H1 (cell line): ENCODE measurements around the gene TRIM9. TPM values are rescaled to one million over a fixed set of nuclear protein-coding genes. Genes with fewer than 3 reads are reported as not detected.

Experiments used
- CTCF ChIA-PET: fragments of 300-600 bp; sonication (Branson Sonifier 250); formaldehyde crosslinking; loops from one replicate; lab custom pipeline; 2021; ENCODE audit not compliant: partially characterized antibody; lab: Charles Lee
- POLR2A ChIA-PET: fragments of 300-600 bp; sonication (Branson Sonifier 250); formaldehyde crosslinking; loops from one replicate; lab custom pipeline; 2021; ENCODE audit warnings: inconsistent platforms; ENCODE audit not compliant: partially characterized antibody; lab: Charles Lee
- DNase-seq, 2 experiments: peaks; one replicate each; pipeline versions ENCODE4 v3.0.0 to v3.0.0-alpha.2; 2010 to 2022; ENCODE audit warnings: low spot score in 2 of 2, low read depth in 1 of 2, mixed read lengths in 1 of 2
- FAIRE-seq: peaks from 2 replicates; lab custom pipeline; 2011; peaks lifted over from hg19 to GRCh38; lab: Jason Lieb, UNC
- H2AFZ ChIP-seq: 2 replicates; pipeline ENCODE4 v1.8.1; 2012; ENCODE audit warnings: low read length, inconsistent platforms
- H2AK5ac ChIP-seq: 2 replicates; pipeline ENCODE4 v1.6.1; 2013; ENCODE audit warnings: low read depth, low read length
- H2BK120ac ChIP-seq: replicated peaks from 2 replicates; pipeline ENCODE3; 2013; ENCODE audit warnings: low read depth, low read length, inconsistent platforms
- H2BK12ac ChIP-seq: 2 replicates; pipeline ENCODE4 v1.6.1; 2013; ENCODE audit warnings: low read depth, low read length
- H2BK15ac ChIP-seq: 2 replicates; pipeline ENCODE4 v1.6.1; 2013; ENCODE audit warnings: low read length
- H2BK20ac ChIP-seq: 2 replicates; pipeline ENCODE4 v1.6.1; 2013; ENCODE audit warnings: low read length
- H2BK5ac ChIP-seq: 2 replicates; pipeline ENCODE4 v1.6.1; 2013; ENCODE audit warnings: low read depth, low read length
- H3K14ac ChIP-seq: 2 replicates; pipeline ENCODE4 v1.6.1; 2013; ENCODE audit warnings: inconsistent platforms; ENCODE audit not compliant: insufficient read length
- H3K18ac ChIP-seq: 2 replicates; pipeline ENCODE4 v1.6.1; 2013; ENCODE audit warnings: low read length; ENCODE audit errors: extremely low read depth
- H3K23ac ChIP-seq: 2 replicates; pipeline ENCODE4 v1.6.1; 2013; ENCODE audit warnings: inconsistent platforms; ENCODE audit not compliant: insufficient read length
- H3K23me2 ChIP-seq: 2 replicates; pipeline ENCODE4 v1.6.1; 2013; ENCODE audit warnings: low read depth, low read length
- H3K27ac ChIP-seq: 2 replicates; pipeline ENCODE4 v1.6.1; 2011; ENCODE audit warnings: low read depth, low read length, inconsistent platforms
- H3K27me3 ChIP-seq, 4 experiments: replicated peaks in 1 of 4; 1 replicate in 1 of 4; 2 replicates in 3 of 4; pipeline versions ENCODE4 v1.6.1 to v1.8.1; 2011 to 2013; ENCODE audit warnings: low read length in 3 of 4, mild to moderate bottlenecking in 3 of 4, inconsistent platforms in 2 of 4, mixed read lengths in 2 of 4, moderate library complexity in 1 of 4; ENCODE audit not compliant: control insufficient read depth in 3 of 4, insufficient read depth in 3 of 4; ENCODE audit errors: extremely low read depth in 1 of 4
- H3K36me3 ChIP-seq, 4 experiments: 2 replicates each; pipeline versions ENCODE4 v1.6.1 to v1.8.1; 2011 to 2013; ENCODE audit warnings: mild to moderate bottlenecking in 4 of 4, low read length in 3 of 4, moderate library complexity in 2 of 4, control low read depth in 1 of 4, inconsistent platforms in 1 of 4; ENCODE audit not compliant: insufficient read depth in 4 of 4, control insufficient read depth in 2 of 4
- H3K4ac ChIP-seq: replicated peaks from 2 replicates; pipeline ENCODE3; 2013; ENCODE audit warnings: low read length, low read depth, mixed read lengths, inconsistent platforms; ENCODE audit not compliant: insufficient read length
- H3K4me1 ChIP-seq, 4 experiments: replicated peaks in 1 of 4; 1 replicate in 1 of 4; 2 replicates in 3 of 4; pipeline versions ENCODE4 v1.6.1 to v1.8.1; 2011 to 2013; ENCODE audit warnings: low read length in 3 of 4, inconsistent platforms in 2 of 4, mixed read lengths in 1 of 4; ENCODE audit not compliant: insufficient read depth in 4 of 4, control insufficient read depth in 3 of 4
- H3K4me2 ChIP-seq, 2 experiments: 2 replicates each; pipeline versions ENCODE4 v1.6.1 to v1.8.1; 2011 to 2013; ENCODE audit warnings: low read depth in 2 of 2, low read length in 2 of 2, control low read depth in 1 of 2, inconsistent platforms in 1 of 2, mild to moderate bottlenecking in 1 of 2; ENCODE audit not compliant: insufficient read depth in 1 of 2
- H3K4me3 ChIP-seq, 4 experiments: fragments of 200-600, 300-600 bp in 1 of 4; sonication (generic), shearing (Covaris generic), sonication (Bioruptor Twin) in 1 of 4; 2 replicates each; pipeline versions ENCODE4 v1.5.1 to v1.8.1; 2011 to 2016; ENCODE audit warnings: low read length in 4 of 4, low read depth in 3 of 4, control low read depth in 2 of 4, inconsistent platforms in 2 of 4, mild to moderate bottlenecking in 2 of 4, mixed read lengths in 1 of 4, moderate library complexity in 1 of 4; ENCODE audit not compliant: insufficient read depth in 2 of 4; ENCODE audit errors: extremely low read depth in 1 of 4
- H3K56ac ChIP-seq: replicated peaks from 2 replicates; pipeline ENCODE3; 2013; ENCODE audit warnings: low read depth, mild to moderate bottlenecking, mixed read lengths, low read length, inconsistent platforms; ENCODE audit not compliant: insufficient read length
- H3K79me1 ChIP-seq: 2 replicates; pipeline ENCODE4 v1.6.1; 2013; ENCODE audit warnings: low read depth, low read length, control low read depth
- H3K79me2 ChIP-seq, 2 experiments: 2 replicates each; pipeline versions ENCODE4 v1.6.1 to v1.8.1; 2012 to 2013; ENCODE audit warnings: low read length in 2 of 2, mild to moderate bottlenecking in 2 of 2, inconsistent platforms in 1 of 2; ENCODE audit not compliant: insufficient read depth in 2 of 2, control insufficient read depth in 1 of 2
- H3K9ac ChIP-seq, 4 experiments: replicated peaks in 1 of 4; 1 replicate in 1 of 4; 2 replicates in 3 of 4; pipeline versions ENCODE4 v1.6.1 to v1.8.1; 2011 to 2013; ENCODE audit warnings: low read depth in 3 of 4, low read length in 3 of 4, control low read depth in 2 of 4, mild to moderate bottlenecking in 2 of 4, moderate library complexity in 2 of 4, inconsistent platforms in 1 of 4; ENCODE audit errors: extremely low read depth in 1 of 4
- H3K9me3 ChIP-seq, 2 experiments: 2 replicates each; pipeline versions ENCODE4 v1.6.1 to v1.8.1; 2012 to 2013; ENCODE audit warnings: mild to moderate bottlenecking in 2 of 2, moderate library complexity in 2 of 2, control low read depth in 1 of 2, inconsistent platforms in 1 of 2, low read depth in 1 of 2, low read length in 1 of 2, mixed read lengths in 1 of 2; ENCODE audit not compliant: insufficient read depth in 2 of 2
- H4K20me1 ChIP-seq, 2 experiments: replicated peaks in 1 of 2; 2 replicates each; pipeline versions ENCODE3 to v1.8.1; 2011 to 2013; ENCODE audit warnings: inconsistent platforms in 2 of 2, low read length in 2 of 2, mild to moderate bottlenecking in 1 of 2; ENCODE audit not compliant: insufficient read depth in 2 of 2, control insufficient read depth in 1 of 2
- H4K5ac ChIP-seq: 2 replicates; pipeline ENCODE4 v1.6.1; 2013; ENCODE audit warnings: low read length, low read depth, mixed read lengths, inconsistent platforms; ENCODE audit not compliant: insufficient read length
- H4K8ac ChIP-seq: 2 replicates; pipeline ENCODE4 v1.8.0; 2013; ENCODE audit warnings: mild to moderate bottlenecking, moderate library complexity, low read length, inconsistent platforms; ENCODE audit not compliant: insufficient read depth; ENCODE audit errors: extremely low read depth
- H4K91ac ChIP-seq: replicated peaks from 2 replicates; pipeline ENCODE3; 2013; ENCODE audit warnings: low read length, mixed read lengths, inconsistent platforms; ENCODE audit not compliant: insufficient read length
- ATF2 ChIP-seq: IDR thresholded peaks from 2 replicates; pipeline ENCODE4 v1.6.1; 2012; ENCODE audit warnings: low read length, inconsistent platforms
- BRCA1 ChIP-seq: IDR thresholded peaks from 2 replicates; pipeline ENCODE4 v1.6.1; 2012; ENCODE audit warnings: low read depth, low read length, improper control_type of control experiment
- CHD1 ChIP-seq: IDR thresholded peaks from 2 replicates; pipeline ENCODE4 v1.6.1; 2012; ENCODE audit warnings: low read depth, low read length, improper control_type of control experiment
- HDAC6 ChIP-seq: IDR thresholded peaks from one replicate; pipeline ENCODE4 v1.7.1; 2012; ENCODE audit warnings: low read depth, mild to moderate bottlenecking, inconsistent platforms, low read length, moderate library complexity
- KDM4A ChIP-seq: IDR thresholded peaks from one replicate; pipeline ENCODE4 v1.7.1; 2012; ENCODE audit warnings: low read depth, mild to moderate bottlenecking, moderate library complexity, low read length, inconsistent platforms; ENCODE audit not compliant: severe bottlenecking
- NANOG ChIP-seq: IDR thresholded peaks from 2 replicates; pipeline ENCODE4 v1.6.1; 2011; ENCODE audit warnings: low read length, low read depth, mild to moderate bottlenecking, inconsistent platforms; ENCODE audit not compliant: insufficient read depth, poor library complexity, severe bottlenecking
- RAD21 ChIP-seq, 2 experiments: IDR thresholded peaks in 1 of 2; conservative IDR thresholded peaks in 1 of 2; 2 replicates each; pipeline ENCODE4 v1.6.1; 2011; ENCODE audit warnings: low read depth in 2 of 2, low read length in 2 of 2, improper control_type of control experiment in 1 of 2, inconsistent platforms in 1 of 2, mild to moderate bottlenecking in 1 of 2, moderate library complexity in 1 of 2
- RBBP5 ChIP-seq: IDR thresholded peaks from 2 replicates; pipeline ENCODE4 v1.7.1; 2012; ENCODE audit warnings: low read depth, mild to moderate bottlenecking, inconsistent platforms, low read length, moderate library complexity, borderline replicate concordance
- RXRA ChIP-seq: IDR thresholded peaks from 2 replicates; pipeline ENCODE4 v1.6.1; 2011; ENCODE audit warnings: low read depth, mild to moderate bottlenecking, low read length, moderate library complexity; ENCODE audit not compliant: insufficient read depth
- SIN3A ChIP-seq, 2 experiments: IDR thresholded peaks in 1 of 2; conservative IDR thresholded peaks in 1 of 2; 2 replicates each; pipeline ENCODE4 v1.6.1; 2011 to 2012; ENCODE audit warnings: low read length in 2 of 2, improper control_type of control experiment in 1 of 2, low read depth in 1 of 2, mild to moderate bottlenecking in 1 of 2
- TAF1 ChIP-seq: IDR thresholded peaks from 2 replicates; pipeline ENCODE4 v1.6.1; 2011; ENCODE audit warnings: mild to moderate bottlenecking, low read depth, low read length
- TAF7 ChIP-seq: optimal IDR thresholded peaks from 2 replicates; pipeline ENCODE3; 2011; ENCODE audit warnings: low read depth, mild to moderate bottlenecking, inconsistent platforms, low read length, moderate library complexity, borderline replicate concordance
- WGBS, 2 experiments: shearing (Covaris generic) in 1 of 2; methylation state at CpG; one replicate each; pipeline versions ENCODE4 v1.1.6 to v1.1.7; 2013 to 2015; ENCODE audit warnings: low lambda C conversion rate in 2 of 2, mixed read lengths in 2 of 2, inconsistent platforms in 1 of 2, low coverage in 1 of 2, missing lambda C conversion rate in 1 of 2; ENCODE audit not compliant: insufficient replicate concordance in 2 of 2, insufficient coverage in 1 of 2, insufficient read length in 1 of 2; ENCODE audit errors: extremely low coverage in 1 of 2, missing lambda C conversion rate in 1 of 2; 5-methylcytosine and 5-hydroxymethylcytosine counted together
- polyA plus RNA-seq, 7 experiments: library from polyadenylated mRNA; depleted of rRNA in 3 of 7; stranded (reverse) in 5 of 7; unstranded in 2 of 7; fragments of >200 nt in 5 of 7; fragments of 200-250 nt in 2 of 7; gene quantifications; 1 replicate in 5 of 7; 2 replicates in 1 of 7; 4 replicates in 1 of 7; pipeline versions ENCODE4 v1.2.1 to v1.2.3, GENCODE V29; 2011 to 2013; ENCODE audit warnings: missing spikeins in 2 of 7, mixed read lengths in 2 of 7
- total RNA-seq: library from RNA; stranded (reverse); fragmentation: NEBNext Ultra II Directional; extraction: Animal tissue kit (Norgen Biotek cat#: 25700); gene quantifications from 2 replicates; pipeline ENCODE4 v1.2.1, GENCODE V29; 2021

Gene TRIM9
- total and polyA plus RNA-seq, 2 of the 8 experiments (the other 6 are each of a cell fraction or from before 2014, with no cell fraction given), result 2.7 to 5.4 TPM

- FAIRE-seq, result no peak
- TF ChIP-seq BRCA1 (no peak), TAF7 (no peak), SIN3A (conservative IDR thresholded peaks at IDR 0.05 in 1 of 2, IDR thresholded peaks at IDR 0.05 in 1 of 2; ENCODE audit: low read depth in 1 of 2, low read length in 2 of 2) (no peak), RAD21 (IDR thresholded peaks at IDR 0.05 in 1 of 2, conservative IDR thresholded peaks at IDR 0.05 in 1 of 2; ENCODE audit: low read depth in 2 of 2, low read length in 2 of 2) (no peak), TAF1 (no peak), NANOG (no peak), RXRA (no peak), ATF2 (no peak), HDAC6 (no peak), CHD1 (no peak), RBBP5 (no peak), KDM4A (no peak)
Measured at GRCh38 chr14:51018521-51018920, 76.4 kb downstream of the TRIM9 start.

More at GRCh38 chr14:51018521-51018920, 76.4 kb downstream of the TRIM9 start:
- Histone ChIP-seq H3K4me2 (no peak overlapping the region), H2BK15ac (no peak overlapping the region), H3K23ac (no peak overlapping the region), H3K14ac (no peak overlapping the region), H3K79me1 (no peaks in the 10 kb centered on the region), H3K9me3 (peaks cover 3% of the 10 kb centered on the region in 2 experiments; a peak in 1 of 4 replicates), H3K79me2 (no peaks in the 10 kb centered on the region), H3K4ac (no peak overlapping the region), H4K20me1 (no peaks in the 10 kb centered on the region), H4K5ac (no peak overlapping the region), H2BK12ac (no peak overlapping the region), H3K23me2 (no peaks in the 10 kb centered on the region; the same call in 1 of the 2 replicates), H3K18ac (no peak overlapping the region), H3K36me3 (no peaks in the 10 kb centered on the region), H3K4me3 (no peak overlapping the region), H2AK5ac (no peak overlapping the region), H3K27ac (no peak overlapping the region), H2BK20ac (no peak overlapping the region), H2BK120ac (no peak overlapping the region), H2AFZ (no peak overlapping the region), H3K27me3 (no peaks in the 10 kb centered on the region), H4K8ac (no peak overlapping the region), H3K9ac (no peak overlapping the region), H3K4me1 (no peaks in the 10 kb centered on the region), H4K91ac (no peak overlapping the region), H2BK5ac (no peak overlapping the region), H3K56ac (no peak overlapping the region)
- 78% methylated on average over 4 of the region's 4 CpGs; no CpG with 5 or more reads in 1 of the 2 experiments for WGBS, 2 experiments
- DNase-seq, result no peak
- ChIA-PET CTCF (interaction anchor here (0.6 to 1.3 kb wide), 2 partner anchors 19 to 219 kb away, joined by 3 read pairs; no protein-coding TSS in a partner anchor), POLR2A (no interaction called here)
